Fibroblast of the aortic adventitia (primary cell): ENCODE results near the gene STAG1. TPM values are rescaled to one million over a fixed set of nuclear protein-coding genes. Genes with fewer than 3 reads are reported as not detected.

Experiments used
- DNase-seq: peaks from one replicate; pipeline ENCODE4 v3.0.0-alpha.2; 2010; ENCODE audit warnings: low read depth
- H3K4me3 ChIP-seq: 2 replicates; pipeline ENCODE4 v1.5.1; 2011; ENCODE audit warnings: low read depth, mild to moderate bottlenecking, control low read depth, low read length, moderate library complexity
- CTCF ChIP-seq: IDR thresholded peaks from 2 replicates; pipeline ENCODE4 v1.5.1; 2011; ENCODE audit warnings: mild to moderate bottlenecking, low read length, control low read depth, inconsistent platforms; ENCODE audit not compliant: insufficient read depth
- total RNA-seq: library from RNA; depleted of rRNA; stranded (reverse); fragments of >200 nt; gene quantifications from 2 replicates; pipeline ENCODE4 v1.2.3, GENCODE V29; 2012; ENCODE audit warnings: low replicate concordance

STAG1 gene
- total RNA-seq, 1 donor = 78.0 TPM

GRCh38 chr3:136409549-136409948 lies 342.6 kb downstream of the STAG1 start:
- no peak for TF ChIP-seq CTCF
- no peak for DNase-seq

DNA sequence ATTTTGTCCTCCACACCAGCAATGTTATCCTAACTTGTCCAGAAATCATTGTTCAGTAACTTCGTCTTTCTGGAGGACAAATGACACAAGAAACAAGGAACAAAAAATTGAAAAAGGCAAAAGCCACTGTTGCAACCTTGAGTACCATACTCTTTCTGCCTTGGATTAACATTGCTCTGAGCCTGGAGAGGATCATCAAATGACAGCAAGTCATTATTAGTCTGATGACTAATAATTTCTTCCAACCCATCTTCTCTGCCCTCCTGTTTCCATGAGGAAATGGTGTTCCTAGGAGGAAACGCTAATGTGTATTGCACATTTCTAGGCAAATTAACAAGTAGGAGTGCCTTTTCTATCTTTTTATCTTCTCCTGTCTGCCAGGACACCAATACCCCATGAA lies 348.1 kb downstream of the STAG1 start:
- no peak for TF ChIP-seq CTCF
- H3K4me3 ChIP-seq = no peak overlapping the region
- no peak for DNase-seq

More at GRCh38 chr3:136409549-136409948, 342.6 kb downstream of the STAG1 start:
- no peak overlapping the region for H3K4me3 ChIP-seq

DNA sequence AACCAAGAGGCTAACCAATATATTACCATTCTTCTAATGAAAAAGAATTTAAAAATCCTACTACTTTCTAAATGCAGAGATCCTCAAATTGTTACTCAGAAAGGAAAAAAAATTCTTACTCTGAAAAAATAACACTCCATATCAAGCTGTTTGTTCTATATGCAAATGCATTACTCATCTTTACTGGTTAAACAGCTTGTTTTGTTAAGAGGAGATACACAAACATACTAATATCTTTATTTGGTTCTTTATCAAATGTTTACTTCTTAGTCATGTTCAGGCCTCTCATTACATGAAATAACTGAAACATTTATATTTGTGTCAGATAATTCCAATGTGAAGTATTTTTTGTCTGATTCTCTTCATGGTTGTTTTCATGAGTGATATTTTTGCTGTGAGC lies 355.3 kb downstream of the STAG1 start:
- no peak for DNase-seq
- H3K4me3 ChIP-seq = no peak overlapping the region
- no peak for TF ChIP-seq CTCF

GRCh38 chr3:136390574-136390973 lies 361.6 kb downstream of the STAG1 start:
- TF ChIP-seq CTCF = no peak
- H3K4me3 ChIP-seq = no peak overlapping the region
- no peak for DNase-seq

- TF ChIP-seq CTCF = no peak
- DNase-seq = peak; percentile 13
- no peak overlapping the region for H3K4me3 ChIP-seq
These were observed 365.1 kb downstream of the STAG1 start for GRCh38 chr3:136387031-136387430.

DNA sequence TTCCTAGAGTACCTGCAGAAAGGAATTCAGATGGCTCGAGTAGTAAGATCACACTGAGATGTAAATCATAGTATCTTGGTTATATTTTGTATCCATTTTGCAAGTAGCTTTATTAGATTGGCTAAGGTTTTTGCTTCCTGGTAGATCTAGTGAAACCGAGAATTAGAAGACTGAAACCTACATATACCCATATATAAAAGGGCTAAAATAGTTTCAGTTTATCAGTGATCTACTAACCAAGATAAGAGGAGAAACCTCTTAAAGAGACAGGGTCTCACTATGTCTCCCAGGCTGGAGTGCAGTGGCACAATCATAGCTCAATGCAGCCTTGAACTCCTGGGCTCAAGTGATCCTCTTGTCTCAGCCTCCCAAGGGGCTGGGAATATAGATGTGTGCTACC lies 366.7 kb downstream of the STAG1 start:
- TF ChIP-seq CTCF = no peak
- no peak overlapping the region for H3K4me3 ChIP-seq
- no peak for DNase-seq

GRCh38 chr3:136381051-136381450 lies 371.1 kb downstream of the STAG1 start:
- no peak for TF ChIP-seq CTCF
- H3K4me3 ChIP-seq = no peak overlapping the region
- DNase-seq = no peak
